HEK293 (cell line): Measurements from ENCODE around the gene TMEM19.
A peak's percentile ranks its signal among the peaks of the same experiment; 100 is the strongest.

Experiments used
- ATF2 ChIP-seq: fragments of 450-650 bp; formaldehyde crosslinking; IDR thresholded peaks from 2 replicates; pipeline ENCODE4 v1.5.1; 2016; ENCODE audit warnings: missing biosample characterization, missing genetic modification characterization, low read depth
- EGR2 ChIP-seq: fragments of 450-650 bp; formaldehyde crosslinking; IDR thresholded peaks from 2 replicates; pipeline ENCODE4 v1.5.1; 2016; ENCODE audit warnings: low read depth, missing biosample characterization, missing genetic modification characterization
- ELK4 ChIP-seq: IDR thresholded peaks from 2 replicates; pipeline ENCODE4 v1.6.1; 2011; ENCODE audit warnings: mild to moderate bottlenecking, low read depth, low read length, borderline replicate concordance
- HOXA7 ChIP-seq: sonication (generic); formaldehyde crosslinking; IDR thresholded peaks from 2 replicates; pipeline ENCODE4 v1.8.1; 2022; ENCODE audit warnings: missing genetic modification reagents, borderline replicate concordance
- HOXC10 ChIP-seq: sonication (generic); formaldehyde crosslinking; IDR thresholded peaks from 2 replicates; pipeline ENCODE4 v1.8.1; 2023; ENCODE audit warnings: mild to moderate bottlenecking, missing genetic modification reagents
- KLF10 ChIP-seq: fragments of 450-650 bp; IDR thresholded peaks from 2 replicates; pipeline ENCODE4 v1.5.1; 2018; ENCODE audit warnings: missing biosample characterization, mild to moderate bottlenecking, missing genetic modification characterization
- KLF7 ChIP-seq: fragments of 450-650 bp; formaldehyde crosslinking; IDR thresholded peaks from 2 replicates; pipeline ENCODE4 v1.5.1; 2016; ENCODE audit warnings: missing biosample characterization, missing genetic modification characterization, borderline replicate concordance
- OVOL3 ChIP-seq: fragments of 450-650 bp; formaldehyde crosslinking; IDR thresholded peaks from 2 replicates; pipeline ENCODE4 v1.5.1; 2016; ENCODE audit warnings: missing biosample characterization, missing genetic modification characterization
- TRIM28 ChIP-seq: IDR thresholded peaks from 2 replicates; pipeline ENCODE4 v1.6.1; 2011; ENCODE audit warnings: low read length, control low read depth, borderline replicate concordance
- ZBTB21 ChIP-seq: fragments of 450-650 bp; formaldehyde crosslinking; IDR thresholded peaks from 2 replicates; pipeline ENCODE4 v1.5.1; 2017; ENCODE audit warnings: missing biosample characterization, missing genetic modification characterization
- ZBTB44 ChIP-seq: fragments of 450-650 bp; IDR thresholded peaks from 2 replicates; pipeline ENCODE4 v1.5.1; 2018; ENCODE audit warnings: missing biosample characterization, mild to moderate bottlenecking, missing genetic modification characterization
- ZNF146 ChIP-seq: fragments of 450-650 bp; formaldehyde crosslinking; IDR thresholded peaks from 2 replicates; pipeline ENCODE4 v1.5.1; 2016; ENCODE audit warnings: missing biosample characterization, missing genetic modification characterization
- ZNF157 ChIP-seq: fragments of 450-650 bp; formaldehyde crosslinking; IDR thresholded peaks from 2 replicates; pipeline ENCODE4 v1.5.1; 2016; ENCODE audit warnings: missing biosample characterization, missing genetic modification characterization
- ZNF175 ChIP-seq: fragments of 450-650 bp; formaldehyde crosslinking; IDR thresholded peaks from 2 replicates; pipeline ENCODE4 v1.5.1; 2016; ENCODE audit warnings: missing biosample characterization, missing genetic modification characterization
- ZNF2 ChIP-seq: fragments of 450-650 bp; formaldehyde crosslinking; IDR thresholded peaks from 2 replicates; pipeline ENCODE4 v1.5.1; 2016; ENCODE audit warnings: missing biosample characterization, missing genetic modification characterization
- ZNF324 ChIP-seq: fragments of 450-650 bp; formaldehyde crosslinking; IDR thresholded peaks from 2 replicates; pipeline ENCODE4 v1.5.1; 2016; ENCODE audit warnings: missing biosample characterization, missing genetic modification characterization
- ZNF37A ChIP-seq: fragments of 450-650 bp; IDR thresholded peaks from 2 replicates; pipeline ENCODE4 v1.5.1; 2018; ENCODE audit warnings: missing biosample characterization, missing genetic modification characterization
- ZNF391 ChIP-seq: fragments of 450-650 bp; formaldehyde crosslinking; IDR thresholded peaks from 2 replicates; pipeline ENCODE4 v1.5.1; 2016; ENCODE audit warnings: low read depth, missing biosample characterization, missing genetic modification characterization, borderline replicate concordance
- ZNF510 ChIP-seq: fragments of 450-650 bp; formaldehyde crosslinking; IDR thresholded peaks from 2 replicates; pipeline ENCODE4 v1.5.1; 2018; ENCODE audit warnings: mild to moderate bottlenecking, missing genetic modification characterization, missing biosample characterization; ENCODE audit not compliant: insufficient replicate concordance
- ZNF513 ChIP-seq: fragments of 450-650 bp; IDR thresholded peaks from 2 replicates; pipeline ENCODE4 v1.5.1; 2018; ENCODE audit warnings: missing biosample characterization, missing genetic modification characterization
- ZNF521 ChIP-seq: fragments of 450-650 bp; formaldehyde crosslinking; IDR thresholded peaks from 2 replicates; pipeline ENCODE4 v1.5.1; 2017; ENCODE audit warnings: missing biosample characterization, mild to moderate bottlenecking, missing genetic modification characterization
- ZNF548 ChIP-seq: fragments of 450-650 bp; formaldehyde crosslinking; IDR thresholded peaks from 2 replicates; pipeline ENCODE4 v1.5.1; 2016; ENCODE audit warnings: missing biosample characterization, missing genetic modification characterization
- ZNF571 ChIP-seq: fragments of 450-650 bp; formaldehyde crosslinking; IDR thresholded peaks from 2 replicates; pipeline ENCODE4 v1.5.0; 2017; ENCODE audit warnings: missing biosample characterization, missing genetic modification characterization
- ZNF600 ChIP-seq: fragments of 450-650 bp; formaldehyde crosslinking; IDR thresholded peaks from 2 replicates; pipeline ENCODE4 v1.5.1; 2016; ENCODE audit warnings: missing biosample characterization, missing genetic modification characterization
- ZNF621 ChIP-seq: fragments of 450-650 bp; formaldehyde crosslinking; IDR thresholded peaks from 2 replicates; pipeline ENCODE4 v1.5.1; 2017; ENCODE audit warnings: missing biosample characterization, missing genetic modification characterization
- ZNF76 ChIP-seq: fragments of 450-650 bp; formaldehyde crosslinking; IDR thresholded peaks from 2 replicates; pipeline ENCODE4; 2016; ENCODE audit warnings: low read depth, missing biosample characterization, missing genetic modification characterization, borderline replicate concordance
- ZSCAN30 ChIP-seq: fragments of 450-650 bp; IDR thresholded peaks from 2 replicates; pipeline ENCODE4 v1.5.1; 2018; ENCODE audit warnings: missing biosample characterization, mild to moderate bottlenecking, missing genetic modification characterization, moderate library complexity
- TF ChIP-seq, protein P1 (sequence below): fragments of 450-650 bp; formaldehyde crosslinking; IDR thresholded peaks from 2 replicates; pipeline ENCODE4 v1.5.1; 2016; ENCODE audit warnings: missing biosample characterization, missing genetic modification characterization
- TF ChIP-seq, protein P2 (sequence below): fragments of 450-650 bp; formaldehyde crosslinking; IDR thresholded peaks from 2 replicates; pipeline ENCODE4 v1.5.1; 2016; ENCODE audit warnings: missing biosample characterization, missing genetic modification characterization

TMEM19 gene

GRCh38 chr12:71662849-71663560 is 22.9 kb upstream of the TMEM19 start (continued):
- TF ChIP-seq KLF7 (tag by site-specific recombination) (no peak), ATF2 (tag by site-specific recombination) (no peak), ZNF521 (no peak), ZNF548 (tag by site-specific recombination) (no peak), ZNF600 (tag by site-specific recombination) (peak; percentile 11), ZNF513 (peak; percentile 64), HOXA7 (CRISPR knock-in tag) (no peak), ZNF621 (tag by site-specific recombination) (no peak), OVOL3 (tag by site-specific recombination) (no peak), ZNF175 (tag by site-specific recombination) (no peak), HOXC10 (CRISPR knock-in tag) (no peak), ZBTB21 (tag by site-specific recombination) (no peak), ZNF391 (0 out of 2 replicates have a peak, but pooled peaks have one; percentile 12), ZBTB44 (tag by site-specific recombination) (no peak), ZNF157 (tag by site-specific recombination) (no peak), EGR2 (peak; percentile 51), ZNF2 (tag by site-specific recombination) (no peak), ZNF37A (tag by site-specific recombination) (no peak), KLF10 (tag by site-specific recombination) (no peak; the same call in 1 of the 2 replicates), ZNF146 (tag by site-specific recombination) (no peak), ZNF76 (tag by site-specific recombination) (no peak), ZNF571 (tag by site-specific recombination) (no peak), ZNF324 (tag by site-specific recombination) (no peak), ZNF510 (no peak), ELK4 (no peak), TRIM28 (no peak), ZSCAN30 (tag by site-specific recombination) (no peak)
- TF ChIP-seq, protein P1, sequence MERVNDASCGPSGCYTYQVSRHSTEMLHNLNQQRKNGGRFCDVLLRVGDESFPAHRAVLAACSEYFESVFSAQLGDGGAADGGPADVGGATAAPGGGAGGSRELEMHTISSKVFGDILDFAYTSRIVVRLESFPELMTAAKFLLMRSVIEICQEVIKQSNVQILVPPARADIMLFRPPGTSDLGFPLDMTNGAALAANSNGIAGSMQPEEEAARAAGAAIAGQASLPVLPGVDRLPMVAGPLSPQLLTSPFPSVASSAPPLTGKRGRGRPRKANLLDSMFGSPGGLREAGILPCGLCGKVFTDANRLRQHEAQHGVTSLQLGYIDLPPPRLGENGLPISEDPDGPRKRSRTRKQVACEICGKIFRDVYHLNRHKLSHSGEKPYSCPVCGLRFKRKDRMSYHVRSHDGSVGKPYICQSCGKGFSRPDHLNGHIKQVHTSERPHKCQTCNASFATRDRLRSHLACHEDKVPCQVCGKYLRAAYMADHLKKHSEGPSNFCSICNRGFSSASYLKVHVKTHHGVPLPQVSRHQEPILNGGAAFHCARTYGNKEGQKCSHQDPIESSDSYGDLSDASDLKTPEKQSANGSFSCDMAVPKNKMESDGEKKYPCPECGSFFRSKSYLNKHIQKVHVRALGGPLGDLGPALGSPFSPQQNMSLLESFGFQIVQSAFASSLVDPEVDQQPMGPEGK (tag by site-specific recombination): no peak
- TF ChIP-seq, protein P2, sequence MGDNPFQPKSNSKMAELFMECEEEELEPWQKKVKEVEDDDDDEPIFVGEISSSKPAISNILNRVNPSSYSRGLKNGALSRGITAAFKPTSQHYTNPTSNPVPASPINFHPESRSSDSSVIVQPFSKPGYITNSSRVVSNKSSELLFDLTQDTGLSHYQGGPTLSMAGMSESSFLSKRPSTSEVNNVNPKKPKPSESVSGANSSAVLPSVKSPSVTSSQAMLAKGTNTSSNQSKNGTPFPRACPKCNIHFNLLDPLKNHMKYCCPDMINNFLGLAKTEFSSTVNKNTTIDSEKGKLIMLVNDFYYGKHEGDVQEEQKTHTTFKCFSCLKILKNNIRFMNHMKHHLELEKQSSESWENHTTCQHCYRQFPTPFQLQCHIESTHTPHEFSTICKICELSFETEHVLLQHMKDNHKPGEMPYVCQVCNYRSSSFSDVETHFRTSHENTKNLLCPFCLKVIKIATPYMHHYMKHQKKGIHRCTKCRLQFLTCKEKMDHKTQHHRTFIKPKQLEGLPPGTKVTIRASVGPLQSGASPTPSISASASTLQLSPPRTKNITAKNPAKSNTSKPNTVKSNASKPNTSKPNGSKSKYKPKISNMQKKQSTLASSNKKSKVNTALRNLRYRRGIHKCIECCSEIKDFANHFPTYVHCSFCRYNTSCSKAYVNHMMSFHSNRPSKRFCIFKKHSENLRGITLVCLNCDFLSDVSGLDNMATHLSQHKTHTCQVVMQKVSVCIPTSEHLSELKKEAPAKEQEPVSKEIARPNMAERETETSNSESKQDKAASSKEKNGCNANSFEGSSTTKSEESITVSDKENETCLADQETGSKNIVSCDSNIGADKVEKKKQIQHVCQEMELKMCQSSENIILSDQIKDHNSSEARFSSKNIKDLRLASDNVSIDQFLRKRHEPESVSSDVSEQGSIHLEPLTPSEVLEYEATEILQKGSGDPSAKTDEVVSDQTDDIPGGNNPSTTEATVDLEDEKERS (tag by site-specific recombination): no peak
